Hematopoietic multipotent progenitor cell treated with erythropoietin and hydrocortisone succinate and interleukin-3 and kit ligand, for 4 days (in vitro differentiated cells): Measurements from ENCODE around the gene CAPZB.
A peak's percentile ranks its signal among the peaks of the same experiment; 100 is the strongest.

Source experiments
- DNase-seq: peaks from one replicate; pipeline ENCODE4 v3.0.0-alpha.2; 2015

Gene CAPZB

GRCh38 chr1:19496527-19496874 lies 11.2 kb upstream of the CAPZB start:
- DNase-seq = no peak

- no peak for DNase-seq
Observed at GRCh38 chr1:19495799-19496526, 10.6 kb upstream of the CAPZB start.

GRCh38 chr1:19495000-19495656 lies 9.8 kb upstream of the CAPZB start:
- DNase-seq = no peak

GRCh38 chr1:19493547-19493946 lies 8.2 kb upstream of the CAPZB start:
- no peak for DNase-seq

- DNase-seq = no peak
Observed at GRCh38 chr1:19489996-19490395, 4.7 kb upstream of the CAPZB start.

- no peak for DNase-seq
Observed at GRCh38 chr1:19488136-19488535, 2.8 kb upstream of the CAPZB start.

GRCh38 chr1:19484798-19485361 lies 459 bp downstream of the CAPZB start:
- DNase-seq = peak; percentile 50

- DNase-seq = peak; percentile 55
Observed at GRCh38 chr1:19484338-19484797, 971 bp downstream of the CAPZB start.

- DNase-seq = no peak
Observed at GRCh38 chr1:19483691-19484090, 1.6 kb downstream of the CAPZB start.

- no peak for DNase-seq
Observed at GRCh38 chr1:19483261-19483660, 2.1 kb downstream of the CAPZB start.

- DNase-seq = no peak
Observed at GRCh38 chr1:19481826-19482398, 3.4 kb downstream of the CAPZB start.

GRCh38 chr1:19480282-19480681 lies 5.1 kb downstream of the CAPZB start:
- no peak for DNase-seq

GRCh38 chr1:19479351-19480120 lies 5.8 kb downstream of the CAPZB start:
- peak; percentile 82 for DNase-seq

- no peak for DNase-seq
Observed at GRCh38 chr1:19478322-19478721, 7.0 kb downstream of the CAPZB start.

GRCh38 chr1:19477284-19478249 lies 7.8 kb downstream of the CAPZB start:
- peak; percentile 89 for DNase-seq

GRCh38 chr1:19476450-19477190 lies 8.7 kb downstream of the CAPZB start:
- DNase-seq = peak; percentile 97

- DNase-seq = no peak
Observed at GRCh38 chr1:19475296-19475695, 10.0 kb downstream of the CAPZB start.

GRCh38 chr1:19472174-19472573 lies 13.2 kb downstream of the CAPZB start:
- DNase-seq = peak; percentile 48

- no peak for DNase-seq
Observed at GRCh38 chr1:19469004-19469403, 16.3 kb downstream of the CAPZB start.

- peak; percentile 88 for DNase-seq
Observed at GRCh38 chr1:19468397-19468956, 16.9 kb downstream of the CAPZB start.
